ENCODE data around the gene CATSPER1.
A peak's percentile ranks its signal among the peaks of the same experiment; 100 is the strongest.

CATSPER1 gene

GRCh38 chr11:66002648-66003225 is 23.5 kb downstream of the CATSPER1 start:
- no peak for DNase-seq (ENCODE audit: low read depth, low spot score)

GRCh38 chr11:66001942-66002647 is 24.2 kb downstream of the CATSPER1 start, which contains the start of the genes BANF1 and EIF1AD:
TSS of gene BANF1 (plus strand) at chr11:66002503. CDS start at chr11:66003251, 748 bp downstream.
TSS of gene EIF1AD (minus strand) at chr11:66002157. CDS start at chr11:66000389, 1,768 bp downstream.
- DNase-seq (ENCODE audit: low read depth, low spot score), result peak; percentile 98

GRCh38 chr11:65997286-65997685 is 29.0 kb downstream of the CATSPER1 start:
- DNase-seq (ENCODE audit: low read depth, low spot score), result no peak

GRCh38 chr11:65992056-65992455 is 34.2 kb downstream of the CATSPER1 start:
- no peak for DNase-seq (ENCODE audit: low read depth, low spot score)

- peak; percentile 95 for DNase-seq (ENCODE audit: low read depth, low spot score)
Measured at GRCh38 chr11:65988791-65989592, 37.3 kb downstream of the CATSPER1 start.

GRCh38 chr11:65987336-65987735 is 38.9 kb downstream of the CATSPER1 start:
- no peak for DNase-seq (ENCODE audit: low read depth, low spot score)

- DNase-seq (ENCODE audit: low read depth, low spot score), result no peak
Measured at GRCh38 chr11:65983589-65983987, 42.7 kb downstream of the CATSPER1 start.

GRCh38 chr11:65982824-65983588 is 43.3 kb downstream of the CATSPER1 start:
- no peak for DNase-seq (ENCODE audit: low read depth, low spot score)

- no peak for DNase-seq (ENCODE audit: low read depth, low spot score)
Measured at GRCh38 chr11:65981972-65982823, 44.1 kb downstream of the CATSPER1 start.

- DNase-seq (ENCODE audit: low read depth, low spot score), result no peak
Measured at GRCh38 chr11:65981101-65981740, 45.1 kb downstream of the CATSPER1 start.

- no peak for DNase-seq (ENCODE audit: low read depth, low spot score)
Measured at GRCh38 chr11:65979261-65979759, 47.0 kb downstream of the CATSPER1 start.

GRCh38 chr11:65978391-65979238 is 47.7 kb downstream of the CATSPER1 start:
- DNase-seq (ENCODE audit: low read depth, low spot score), result no peak

GRCh38 chr11:65977621-65978390 is 48.5 kb downstream of the CATSPER1 start:
- DNase-seq (ENCODE audit: low read depth, low spot score), result no peak

GRCh38 chr11:65976216-65977176 is 49.8 kb downstream of the CATSPER1 start:
- no peak for DNase-seq (ENCODE audit: low read depth, low spot score)

GRCh38 chr11:65975771-65976170 is 50.5 kb downstream of the CATSPER1 start:
- DNase-seq (ENCODE audit: low read depth, low spot score), result no peak

- no peak for DNase-seq (ENCODE audit: low read depth, low spot score)
Measured at GRCh38 chr11:65973439-65974110, 52.7 kb downstream of the CATSPER1 start.

GRCh38 chr11:65972116-65972515 is 54.2 kb downstream of the CATSPER1 start:
- DNase-seq (ENCODE audit: low read depth, low spot score), result no peak
